ENCODE data around the gene HNRNPUL1. TPM values are rescaled to one million over a fixed set of nuclear protein-coding genes. Genes with fewer than 3 reads are reported as not detected.

Gene HNRNPUL1
- total and polyA plus RNA-seq, 10 of the 15 experiments (the other 5 are each of a cell fraction or from before 2014, with no cell fraction given) = 11.1 to 276 (median 117) TPM

- no peak for TF ChIP-seq ELK1 (IDR thresholded peaks at IDR 0.05; ENCODE audit: low read depth, low read length)
- no peak for TF ChIP-seq NR2C1 (IDR thresholded peaks at IDR 0.05)
- peak; percentile 67 for TF ChIP-seq SMARCA5 (IDR thresholded peaks at IDR 0.05)
- TF ChIP-seq ESRRA (IDR thresholded peaks at IDR 0.05; ENCODE audit: low read length) = no peak
- 0 out of 2 replicates have a peak, but pooled peaks have one; percentile 23 for TF ChIP-seq HDGF (IDR thresholded peaks at IDR 0.05)
- peak; percentile 65 to 69; a peak in 1 of 4 replicates for TF ChIP-seq IKZF2 (IDR thresholded peaks at IDR 0.05)
- no peak for TF ChIP-seq MEF2A (IDR thresholded peaks at IDR 0.05; ENCODE audit: insufficient read depth, low read depth, low read length)
- no peak for TF ChIP-seq POLR2AphosphoS2 (IDR thresholded peaks at IDR 0.05; ENCODE audit: low read depth, low read length)
- TF ChIP-seq DPF2 (IDR thresholded peaks at IDR 0.05) = 0 out of 2 replicates have a peak, but pooled peaks have one; percentile 37
- no peak for TF ChIP-seq MXI1 (IDR thresholded peaks at IDR 0.05; ENCODE audit: low read depth, low read length)
- no peak for TF ChIP-seq GABPA (IDR thresholded peaks at IDR 0.05; ENCODE audit: low read depth)
- no peak for TF ChIP-seq ZSCAN29 (IDR thresholded peaks at IDR 0.05)
- TF ChIP-seq ZBTB11 (CRISPR knock-in tag; IDR thresholded peaks at IDR 0.05) = no peak
- TF ChIP-seq MYC (IDR thresholded peaks at IDR 0.05; ENCODE audit: insufficient read depth, insufficient read length, insufficient replicate concordance, low read length, severe bottlenecking) = no peak
- TF ChIP-seq POU2F2 (IDR thresholded peaks at IDR 0.05; ENCODE audit: borderline replicate concordance, low read depth, low read length) = peak; percentile 90
- no peak for TF ChIP-seq SKIL (IDR thresholded peaks at IDR 0.05; ENCODE audit: low read depth, poor library complexity, severe bottlenecking)
- no peak for TF ChIP-seq PKNOX1 (IDR thresholded peaks at IDR 0.05)
- TF ChIP-seq ZBTB33 (IDR thresholded peaks at IDR 0.05) = no peak
- TF ChIP-seq BRCA1 (IDR thresholded peaks at IDR 0.05; ENCODE audit: low read depth, low read length) = no peak
- no peak for TF ChIP-seq ZNF24 (IDR thresholded peaks at IDR 0.05)
- TF ChIP-seq SP1 (IDR thresholded peaks at IDR 0.05; ENCODE audit: low read depth, low read length) = peak; percentile 6
Observed at GRCh38 chr19:41302624-41303351, 38.6 kb downstream of the HNRNPUL1 start (continued).
